Femur (tissue), 1 donor: Measurements from ENCODE around the gene GTF2I.
A peak's percentile ranks its signal among the peaks of the same experiment; 100 is the strongest.
"Not testable (repeated sequence)": the region's sequence is repeated elsewhere in the genome, so short reads cannot be mapped to it uniquely, and the experiment has no call there.

ENCODE experiments used
- DNase-seq: peaks from one replicate; pipeline ENCODE4 v3.0.0-alpha.2; 2017

GTF2I gene

GRCh38 chr7:74783595-74783994, 126.1 kb downstream of the GTF2I start:
- not testable (repeated sequence) for DNase-seq

DNA sequence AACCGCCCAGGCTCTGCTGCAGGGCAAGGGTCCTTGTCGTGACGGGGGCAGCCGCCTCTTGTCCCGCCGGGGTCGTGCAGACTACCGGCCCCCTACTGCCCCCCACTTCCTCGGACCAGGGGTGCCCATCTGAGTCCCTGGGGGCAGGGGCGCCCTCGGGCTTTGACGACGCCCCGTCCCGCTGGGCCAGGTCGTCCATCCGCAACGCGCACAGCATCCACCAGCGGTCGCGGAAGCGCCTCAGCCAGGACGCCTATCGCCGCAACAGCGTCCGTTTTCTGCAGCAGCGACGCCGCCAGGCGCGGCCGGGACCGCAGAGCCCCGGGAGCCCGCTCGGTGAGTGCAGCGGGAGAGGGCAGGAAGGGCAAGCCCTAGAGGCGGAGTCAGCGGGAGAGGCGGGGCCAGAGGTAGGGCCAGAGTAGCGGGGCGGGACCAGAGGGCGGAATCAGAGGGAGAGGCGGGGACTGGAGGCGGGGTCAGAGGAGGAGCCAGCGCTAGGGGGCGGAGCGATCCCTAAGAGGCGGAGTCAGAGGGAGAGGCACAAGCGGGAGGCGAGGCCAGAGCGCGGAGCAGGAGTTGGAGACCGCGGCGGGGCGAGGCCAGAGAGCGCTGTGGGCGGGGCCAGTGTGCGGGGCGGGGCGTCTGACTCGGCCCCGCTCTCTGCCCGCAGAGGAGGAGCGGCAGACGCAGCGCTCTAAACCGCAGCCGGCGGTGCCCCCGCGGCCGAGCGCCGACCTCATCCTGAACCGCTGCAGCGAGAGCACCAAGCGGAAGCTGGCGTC, 131.0 kb downstream of the GTF2I start:
- DNase-seq: peak; percentile 96

DNA sequence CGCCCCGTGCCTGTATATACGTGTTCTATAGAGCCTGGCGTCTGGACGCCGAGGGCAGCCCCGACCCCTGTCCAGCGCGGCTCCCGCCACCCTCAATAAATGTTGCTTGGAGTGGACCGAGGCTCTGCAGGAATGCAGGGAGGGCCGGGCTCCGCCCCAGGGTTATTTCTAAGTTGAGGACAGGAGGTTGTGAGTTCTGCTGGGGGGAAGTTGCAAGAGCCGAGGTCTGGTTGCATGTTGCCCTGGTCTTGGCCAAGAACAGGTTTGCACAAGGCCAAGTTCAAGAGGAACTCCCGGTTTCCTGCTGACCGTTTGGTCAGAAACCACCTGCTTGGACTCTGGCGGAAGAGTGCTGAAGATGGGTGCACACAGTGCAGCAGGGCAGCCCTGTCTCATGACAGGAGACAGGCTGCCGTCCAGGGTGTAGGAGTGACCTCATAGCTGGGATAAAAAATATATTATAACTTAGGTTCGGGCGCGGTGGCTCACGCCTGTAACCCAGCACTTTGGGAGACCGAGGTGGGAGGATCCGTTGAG, 131.8 kb downstream of the GTF2I start:
- DNase-seq: not testable (repeated sequence)

DNA sequence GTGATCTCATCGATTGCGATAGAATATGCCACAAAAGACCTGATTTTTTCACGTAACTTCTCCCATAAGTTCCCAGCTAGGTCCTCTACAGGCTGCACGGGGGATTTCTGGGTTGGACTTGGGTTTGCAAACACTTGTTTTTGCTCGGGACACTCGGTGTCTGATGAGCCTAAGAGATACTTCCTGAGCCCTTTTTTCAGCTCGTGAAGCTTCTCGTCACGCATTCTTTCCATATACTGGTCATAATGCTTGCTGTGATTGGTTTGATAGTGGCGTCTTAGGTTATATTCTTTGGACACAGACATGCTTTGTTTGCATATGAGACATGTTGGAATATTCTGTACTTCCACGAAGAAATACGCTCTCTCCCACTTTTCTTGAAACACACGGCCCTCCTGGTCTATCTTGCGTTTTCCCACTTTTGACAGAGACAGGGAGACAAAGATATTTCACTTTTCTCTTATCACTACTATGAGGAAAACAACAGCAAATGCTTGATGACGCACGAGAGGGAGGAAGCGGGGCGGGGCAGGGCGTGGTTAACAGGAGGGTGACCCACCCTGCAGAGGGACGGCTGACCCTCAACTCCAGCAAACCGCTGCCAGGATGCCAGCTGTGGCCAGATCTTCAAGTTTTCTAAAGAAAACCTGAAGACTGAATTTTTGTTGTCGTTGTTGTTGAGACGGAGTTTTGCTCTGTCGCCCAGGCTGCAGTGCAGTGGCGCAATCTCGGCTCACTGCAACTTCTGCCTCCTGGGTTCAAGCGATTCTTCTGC, 140.5 kb downstream of the GTF2I start:
- not testable (repeated sequence) for DNase-seq

DNA sequence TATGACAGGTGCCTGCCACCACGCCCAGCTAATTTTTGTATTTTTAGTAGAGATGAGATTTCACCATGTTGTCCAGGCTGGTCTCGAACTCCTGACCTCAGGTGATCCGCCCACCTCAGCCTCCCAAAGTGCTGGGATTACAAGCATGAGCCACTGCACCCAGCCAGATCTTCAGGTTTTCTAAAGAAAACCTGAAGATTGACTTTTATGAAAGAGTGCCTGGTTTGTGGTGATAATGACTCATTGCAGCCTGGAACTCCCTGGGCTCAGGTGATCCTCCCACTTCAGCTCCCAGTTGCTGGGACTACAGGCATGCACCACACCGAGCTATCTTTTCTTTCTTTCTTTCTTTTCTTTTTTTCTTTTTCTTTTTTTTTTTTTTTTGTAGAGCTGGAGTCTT, 141.1 kb downstream of the GTF2I start:
- not testable (repeated sequence) for DNase-seq
